HG03571 (cell line): ENCODE data around the gene ZP1.

Experiments
- ATAC-seq: cut with Tn5 transposase; IDR thresholded peaks from one replicate; pipeline ENCODE4 v1.9.1; 2021; ENCODE audit not compliant: unreplicated experiment

The ZP1 gene

GRCh38 chr11:60842668-60843600 lies 24.4 kb upstream of the ZP1 start:
- ATAC-seq, result no peak

GRCh38 chr11:60844045-60844869 lies 23.1 kb upstream of the ZP1 start:
- ATAC-seq, result no peak

GRCh38 chr11:60844870-60845221 lies 22.5 kb upstream of the ZP1 start:
- ATAC-seq, result no peak

GRCh38 chr11:60845338-60845737 lies 22.0 kb upstream of the ZP1 start:
- ATAC-seq, result no peak

GRCh38 chr11:60847281-60847680 lies 20.1 kb upstream of the ZP1 start:
- ATAC-seq, result no peak

GRCh38 chr11:60847896-60848295 lies 19.4 kb upstream of the ZP1 start:
- no peak for ATAC-seq

- ATAC-seq, result no peak
Measured at GRCh38 chr11:60848714-60849151, 18.6 kb upstream of the ZP1 start.

- ATAC-seq, result no peak
Measured at GRCh38 chr11:60849641-60850520, 17.5 kb upstream of the ZP1 start.

- no peak for ATAC-seq
Measured at GRCh38 chr11:60851327-60852104, 15.8 kb upstream of the ZP1 start.

- no peak for ATAC-seq
Measured at GRCh38 chr11:60852117-60852981, 15.0 kb upstream of the ZP1 start.

GRCh38 chr11:60852982-60853950 lies 14.1 kb upstream of the ZP1 start:
- ATAC-seq, result no peak

- no peak for ATAC-seq
Measured at GRCh38 chr11:60854140-60854846, 13.0 kb upstream of the ZP1 start.

- no peak for ATAC-seq
Measured at GRCh38 chr11:60854847-60855725, 12.3 kb upstream of the ZP1 start.

- no peak for ATAC-seq
Measured at GRCh38 chr11:60855726-60856633, 11.4 kb upstream of the ZP1 start, which contains the start of gene PTGDR2. TSS of gene PTGDR2 (minus strand) at chr11:60855950. CDS start at chr11:60853722, 2,228 bp downstream.
